Endothelial cell of umbilical vein (primary cell): ENCODE results near the gene MCTP1. TPM values are rescaled to one million over a fixed set of nuclear protein-coding genes. Genes with fewer than 3 reads are reported as not detected.

ENCODE experiments used
- BruUV-seq: library from RNA; stranded (reverse); fragments of 400-500 nt; replicated peaks from 2 replicates; lab custom pipeline; 2021; lab: Mats Ljungman, UMichigan
- CTCF ChIA-PET: fragments of 300-600, 350-600 bp; sonication (Branson Sonifier 250); formaldehyde crosslinking; loops from one replicate; lab custom pipeline; 2021; ENCODE audit warnings: antibody characterized with exemption, inconsistent platforms; lab: Charles Lee
- POLR2A ChIA-PET: fragments of 300-600, 350-600 bp; sonication (Branson Sonifier 250); formaldehyde crosslinking; loops from one replicate; lab custom pipeline; 2021; ENCODE audit warnings: antibody characterized with exemption, inconsistent platforms; lab: Charles Lee
- DNase-seq: peaks from one replicate; pipeline ENCODE4 v3.0.0-alpha.2; 2011; ENCODE audit warnings: low read depth, low spot score
- FAIRE-seq: peaks from 2 replicates; lab custom pipeline; 2011; peaks lifted over from hg19 to GRCh38; lab: Jason Lieb, UNC
- H2AFZ ChIP-seq: 2 replicates; pipeline ENCODE4 v1.6.0; 2012; ENCODE audit warnings: low read depth, low read length, control low read depth, inconsistent platforms
- H3K27ac ChIP-seq: 2 replicates; pipeline ENCODE4 v1.5.1; 2011; ENCODE audit warnings: low read depth, mild to moderate bottlenecking, control low read depth, low read length, moderate library complexity; ENCODE audit not compliant: insufficient read depth
- H3K27me3 ChIP-seq, 2 experiments: 2 replicates each; pipeline versions ENCODE4 v1.6.0 to v1.6.1; 2011; ENCODE audit warnings: low read length in 2 of 2, mixed read lengths in 1 of 2; ENCODE audit not compliant: control insufficient read depth in 2 of 2, insufficient read depth in 2 of 2
- H3K36me3 ChIP-seq, 2 experiments: 2 replicates in 1 of 2; 3 replicates in 1 of 2; pipeline ENCODE4 v1.5.1; 2011; ENCODE audit warnings: low read length in 2 of 2, mild to moderate bottlenecking in 1 of 2, moderate library complexity in 1 of 2; ENCODE audit not compliant: control insufficient read depth in 2 of 2, insufficient read depth in 2 of 2; ENCODE audit errors: extremely low read depth in 1 of 2
- H3K4me1 ChIP-seq: 3 replicates; pipeline ENCODE4 v1.5.1; 2011; ENCODE audit warnings: mild to moderate bottlenecking, low read length; ENCODE audit not compliant: control insufficient read depth, insufficient read depth; ENCODE audit errors: extremely low read depth
- H3K4me2 ChIP-seq: 2 replicates; pipeline ENCODE4 v1.6.1; 2011; ENCODE audit warnings: low read length, control low read depth, mixed read lengths; ENCODE audit not compliant: insufficient read depth
- H3K4me3 ChIP-seq, 3 experiments: fragments of 200-600 bp in 1 of 3; sonication (generic), shearing (Covaris generic) in 1 of 3; replicated peaks in 1 of 3; 2 replicates each; pipeline ENCODE4 v1.5.1; 2011 to 2016; ENCODE audit warnings: control low read depth in 3 of 3, low read length in 3 of 3, mild to moderate bottlenecking in 2 of 3, inconsistent platforms in 1 of 3, low read depth in 1 of 3, moderate library complexity in 1 of 3; ENCODE audit not compliant: insufficient read depth in 1 of 3
- H3K79me2 ChIP-seq: 2 replicates; pipeline ENCODE4 v1.6.0; 2012; ENCODE audit warnings: low read length, inconsistent platforms; ENCODE audit not compliant: control insufficient read depth, insufficient read depth
- H3K9ac ChIP-seq: replicated peaks from 2 replicates; pipeline ENCODE3; 2011; ENCODE audit warnings: low read length, control low read depth; ENCODE audit not compliant: insufficient read depth; ENCODE audit errors: extremely low read depth
- H3K9me1 ChIP-seq: replicated peaks from 3 replicates; pipeline ENCODE4 v1.6.0; 2011; ENCODE audit warnings: mild to moderate bottlenecking, low read length; ENCODE audit not compliant: control insufficient read depth, insufficient read depth; ENCODE audit errors: extremely low read depth
- H3K9me3 ChIP-seq: replicated peaks from 2 replicates; pipeline ENCODE4 v1.5.1; 2012; ENCODE audit warnings: low read length, inconsistent platforms; ENCODE audit not compliant: control insufficient read depth, insufficient read depth
- H4K20me1 ChIP-seq: replicated peaks from 2 replicates; pipeline ENCODE3; 2011; ENCODE audit warnings: mild to moderate bottlenecking, low read length; ENCODE audit not compliant: control insufficient read depth, insufficient read depth; ENCODE audit errors: extremely low read depth
- CTCF ChIP-seq, 2 donors: IDR thresholded peaks; 1 replicate in 1 of 2; 2 replicates in 1 of 2; pipeline ENCODE4 v1.5.1; 2011; ENCODE audit warnings: low read length in 2 of 2, mild to moderate bottlenecking in 2 of 2, moderate library complexity in 2 of 2, control low read depth in 1 of 2, inconsistent platforms in 1 of 2, low read depth in 1 of 2; ENCODE audit not compliant: insufficient read depth in 1 of 2; ENCODE audit errors: extremely low read depth in 1 of 2
- EZH2 ChIP-seq: IDR thresholded peaks from 2 replicates; pipeline ENCODE4 v1.6.1; 2012; ENCODE audit warnings: borderline replicate concordance, low read depth, mild to moderate bottlenecking, moderate library complexity, low read length, inconsistent platforms; ENCODE audit not compliant: severe bottlenecking
- FOS ChIP-seq: IDR thresholded peaks from 2 replicates; pipeline ENCODE4 v1.6.1; 2011; ENCODE audit warnings: mild to moderate bottlenecking, low read length, moderate library complexity, borderline replicate concordance; ENCODE audit not compliant: insufficient read depth
- GATA2 ChIP-seq: IDR thresholded peaks from 2 replicates; pipeline ENCODE4 v1.7.0; 2011; ENCODE audit warnings: low read depth, mild to moderate bottlenecking, moderate library complexity, mixed read lengths, low read length; ENCODE audit not compliant: insufficient read length, insufficient read depth
- JUN ChIP-seq: IDR thresholded peaks from 2 replicates; pipeline ENCODE4 v1.6.1; 2011; ENCODE audit warnings: borderline replicate concordance, low read depth; ENCODE audit not compliant: insufficient read length, insufficient read depth
- MYC ChIP-seq: IDR thresholded peaks from one replicate; pipeline ENCODE4 v1.6.1; 2011; ENCODE audit warnings: mild to moderate bottlenecking, low read depth, low read length
- POLR2A ChIP-seq: IDR thresholded peaks from 2 replicates; pipeline ENCODE4 v1.6.1; 2012; ENCODE audit warnings: low read depth, mild to moderate bottlenecking, control low read depth, low read length
- POLR2AphosphoS5 ChIP-seq: IDR thresholded peaks from 2 replicates; pipeline ENCODE4 v1.6.1; 2012; ENCODE audit warnings: low read depth, mild to moderate bottlenecking, control low read depth, low read length, moderate library complexity; ENCODE audit not compliant: insufficient read depth
- dilution Hi-C: fragments of 300-500 bp; cut with MboI; formaldehyde crosslinking; loops from one replicate; pipeline ENCODE4 v1.15.0; 2019; ENCODE audit warnings: low sequenced_read_pairs; ENCODE audit not compliant: extremely low pct_ligation_motif_present
- intact Hi-C: fragments of 100-400 bp; cut with micrococcal nuclease; formaldehyde crosslinking; loops from one replicate; pipeline ENCODE4 v1.10.0; 2022
- polyA plus RNA-seq, 4 experiments: library from polyadenylated mRNA; depleted of rRNA in 3 of 4; stranded (reverse) in 3 of 4; unstranded in 1 of 4; fragments of >200 nt; gene quantifications; 2 replicates each; pipeline versions ENCODE4 v1.2.1 to v1.2.3, GENCODE V29; 2011 to 2012; ENCODE audit warnings: missing spikeins in 1 of 4
- total RNA-seq: library from RNA; stranded (reverse); gene quantifications from 2 replicates; pipeline ENCODE4 v1.2.3, GENCODE V29; 2021
- TF ChIP-seq, protein P1 (sequence below): IDR thresholded peaks from 2 replicates; pipeline ENCODE4 v1.6.1; 2011; ENCODE audit not compliant: insufficient read depth, insufficient read length

MCTP1 gene
- total and polyA plus RNA-seq, 2 donors (not counting 3 experiments of a cell fraction or from before 2014, with no cell fraction given): 79.3 to 203 TPM

- Histone ChIP-seq H2AFZ (no peak overlapping the region), H3K9me3 (no peaks in the 10 kb centered on the region), H3K4me3 (no peak overlapping the region), H3K4me1 (peaks cover 14% of the 10 kb centered on the region), H4K20me1 (no peaks in the 10 kb centered on the region), H3K27me3 (no peaks in the 10 kb centered on the region), H3K4me2 (no peak overlapping the region), H3K79me2 (no peaks in the 10 kb centered on the region), H3K9me1 (no peaks in the 10 kb centered on the region), H3K36me3 (peaks cover 0 to 4% of the 10 kb centered on the region in 2 experiments), H3K9ac (no peak overlapping the region), H3K27ac (no peak overlapping the region)
- FAIRE-seq (no peak), DNase-seq (no peak)
- POLR2A ChIA-PET: no interaction called here
- dilution Hi-C loops (no loop called here), intact Hi-C loops (no loop called here)
- TF ChIP-seq GATA2 (no peak), FOS (no peak), JUN (no peak), CTCF (IDR thresholded peaks at IDR 0.05; ENCODE audit: extremely low read depth in 1 of 2, insufficient read depth in 1 of 2, low read depth in 1 of 2, low read length in 2 of 2) (no peak), EZH2 (no peak)
- CTCF ChIA-PET: interaction anchor here (2.8 kb wide), 1 partner anchor 11 kb away, joined by 9 read pairs; no protein-coding TSS in a partner anchor
- BruUV-seq: no TSS peak
These were observed 536.7 kb downstream of the MCTP1 start for GRCh38 chr5:94748212-94748611.

DNA sequence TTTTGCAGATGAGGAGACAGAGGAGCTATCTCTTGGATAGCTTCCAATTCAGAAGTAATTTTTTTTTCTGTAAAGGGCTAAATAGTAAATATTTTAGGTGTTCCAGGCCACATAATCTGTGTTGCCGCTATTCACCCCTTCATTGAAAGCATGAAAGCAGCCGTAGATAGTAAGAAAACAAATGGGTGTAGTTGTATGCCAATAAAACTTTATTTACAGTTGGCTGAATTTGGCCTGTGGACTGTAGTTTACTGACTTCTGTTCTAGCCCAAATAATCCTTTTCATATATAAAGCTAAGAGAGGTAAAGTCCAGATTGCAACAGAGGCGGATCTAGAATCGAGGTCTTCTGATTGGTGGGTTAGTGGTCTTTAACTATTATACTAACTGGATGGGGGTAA, 537.5 kb downstream of the MCTP1 start:
- Histone ChIP-seq H3K27me3 (no peaks in the 10 kb centered on the region), H3K4me3 (no peak overlapping the region), H4K20me1 (no peaks in the 10 kb centered on the region), H2AFZ (no peak overlapping the region), H3K79me2 (no peaks in the 10 kb centered on the region), H3K27ac (no peak overlapping the region), H3K36me3 (peaks cover 0 to 3% of the 10 kb centered on the region in 2 experiments), H3K9me1 (no peaks in the 10 kb centered on the region), H3K4me2 (no peak overlapping the region), H3K9ac (no peak overlapping the region), H3K4me1 (peaks cover 14% of the 10 kb centered on the region), H3K9me3 (no peaks in the 10 kb centered on the region)
- ChIA-PET POLR2A (no interaction called here), CTCF (interaction anchor here (0.9 kb wide), 1 partner anchor 10 kb away, joined by 4 read pairs; no protein-coding TSS in a partner anchor)
- intact Hi-C loops: no loop called here
- DNase-seq (no peak), FAIRE-seq (no peak)
- TF ChIP-seq, protein P1, sequence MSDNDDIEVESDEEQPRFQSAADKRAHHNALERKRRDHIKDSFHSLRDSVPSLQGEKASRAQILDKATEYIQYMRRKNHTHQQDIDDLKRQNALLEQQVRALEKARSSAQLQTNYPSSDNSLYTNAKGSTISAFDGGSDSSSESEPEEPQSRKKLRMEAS: no peak
- no peak for TF ChIP-seq POLR2A
- TF ChIP-seq EZH2: no peak
- TF ChIP-seq GATA2: no peak
- no peak for TF ChIP-seq POLR2AphosphoS5
- no peak for TF ChIP-seq CTCF (IDR thresholded peaks at IDR 0.05; ENCODE audit: extremely low read depth in 1 of 2, insufficient read depth in 1 of 2, low read depth in 1 of 2, low read length in 2 of 2)
- TF ChIP-seq JUN: no peak
- no peak for TF ChIP-seq FOS
- no peak for TF ChIP-seq MYC
- no TSS peak for BruUV-seq
- dilution Hi-C loops: no loop called here
